GM19455 (cell line): ENCODE results near the gene GSC2.
"Not testable (repeated sequence)": the region's sequence is repeated elsewhere in the genome, so short reads cannot be mapped to it uniquely, and the experiment has no call there.

Experiments
- ATAC-seq: cut with Tn5 transposase; IDR thresholded peaks from one replicate; pipeline ENCODE4 v1.9.1; 2021; ENCODE audit not compliant: unreplicated experiment

GSC2 gene

GRCh38 chr22:19156109-19156508 is 6.0 kb upstream of the GSC2 start:
- not testable (repeated sequence) for ATAC-seq

DNA sequence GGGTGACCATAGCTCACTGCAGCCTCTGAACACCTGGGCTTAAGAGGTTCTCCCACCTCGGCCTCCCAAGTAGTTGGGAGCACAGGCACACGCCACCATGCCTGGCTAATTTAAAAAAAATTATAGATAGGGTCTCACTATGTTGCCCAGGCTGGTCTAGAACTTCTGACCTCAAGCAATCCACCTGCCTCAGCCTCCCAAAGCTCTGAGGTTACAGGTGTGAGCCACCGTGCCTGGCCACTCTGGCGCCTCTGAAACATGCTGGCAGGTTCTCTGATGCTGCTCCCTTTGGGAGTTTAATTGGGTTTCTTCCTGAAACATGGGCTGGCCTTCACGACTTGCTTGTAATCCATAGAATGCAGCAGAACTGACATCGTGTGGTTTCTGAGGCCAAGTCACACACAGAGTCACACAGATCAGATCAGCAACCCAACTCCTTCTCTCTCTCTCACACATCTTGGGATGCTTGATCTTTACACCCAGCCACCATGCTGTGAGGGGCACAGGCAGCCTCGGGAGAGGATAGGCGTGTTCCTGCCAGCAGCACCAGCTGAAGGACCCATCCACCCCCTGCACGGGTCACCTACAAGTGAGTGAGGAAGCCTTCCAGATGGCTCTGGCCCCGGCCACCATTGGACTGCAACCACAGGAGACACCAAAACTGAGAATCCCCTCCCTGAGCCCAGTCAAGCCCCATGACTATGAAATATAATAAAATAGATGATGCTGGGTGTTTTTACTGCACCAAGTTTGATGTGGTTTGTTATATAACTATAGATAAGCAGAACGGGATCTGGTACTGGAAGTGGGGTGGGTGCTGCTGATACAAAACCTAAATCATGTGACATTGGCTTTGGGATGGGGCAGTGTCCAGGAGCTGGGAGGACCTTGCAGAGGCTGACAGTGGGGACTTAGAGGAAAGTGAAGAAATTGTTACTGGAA is 3.1 kb upstream of the GSC2 start:
- no peak for ATAC-seq

DNA sequence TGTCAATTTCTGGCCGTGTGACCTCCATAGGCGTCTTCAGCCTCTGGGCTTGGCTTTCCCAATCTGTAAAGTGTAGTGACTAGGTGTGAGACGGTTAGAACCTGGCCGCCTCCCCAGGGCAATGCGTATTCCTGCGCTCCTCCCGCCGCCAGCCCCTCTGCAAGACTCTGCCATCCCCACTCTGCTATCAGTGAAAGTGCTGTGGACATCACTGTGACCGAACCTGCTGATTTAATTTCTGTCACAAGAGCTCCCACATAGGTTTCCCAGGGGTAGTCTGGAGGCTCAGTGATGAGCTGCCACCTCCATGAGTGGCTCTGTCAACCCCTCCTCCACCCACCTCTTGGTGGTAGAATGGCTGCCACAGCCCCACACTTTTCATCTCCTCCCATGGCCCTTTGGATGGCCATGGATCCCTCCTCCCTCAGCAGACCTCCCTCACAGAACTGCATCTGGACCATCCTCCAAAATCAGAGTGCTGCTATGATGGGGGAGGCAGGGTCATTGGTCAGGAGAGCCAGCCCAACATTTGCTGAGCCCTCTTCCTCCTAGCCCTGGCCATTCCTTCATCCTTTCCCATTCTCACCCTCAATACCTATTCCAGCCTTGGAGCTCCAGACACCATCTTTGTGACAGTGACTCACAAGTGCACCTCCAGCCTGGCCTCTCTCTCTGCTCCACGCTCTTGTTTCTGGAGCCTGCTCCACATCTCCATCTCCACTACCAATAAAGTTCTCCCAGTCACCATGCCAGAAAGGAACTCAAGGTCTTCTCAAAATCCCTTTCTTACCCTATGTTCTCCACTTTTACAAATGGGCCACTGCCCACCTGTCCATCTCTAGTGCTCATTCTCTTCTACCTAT is 1.5 kb upstream of the GSC2 start:
- ATAC-seq, result no peak

DNA sequence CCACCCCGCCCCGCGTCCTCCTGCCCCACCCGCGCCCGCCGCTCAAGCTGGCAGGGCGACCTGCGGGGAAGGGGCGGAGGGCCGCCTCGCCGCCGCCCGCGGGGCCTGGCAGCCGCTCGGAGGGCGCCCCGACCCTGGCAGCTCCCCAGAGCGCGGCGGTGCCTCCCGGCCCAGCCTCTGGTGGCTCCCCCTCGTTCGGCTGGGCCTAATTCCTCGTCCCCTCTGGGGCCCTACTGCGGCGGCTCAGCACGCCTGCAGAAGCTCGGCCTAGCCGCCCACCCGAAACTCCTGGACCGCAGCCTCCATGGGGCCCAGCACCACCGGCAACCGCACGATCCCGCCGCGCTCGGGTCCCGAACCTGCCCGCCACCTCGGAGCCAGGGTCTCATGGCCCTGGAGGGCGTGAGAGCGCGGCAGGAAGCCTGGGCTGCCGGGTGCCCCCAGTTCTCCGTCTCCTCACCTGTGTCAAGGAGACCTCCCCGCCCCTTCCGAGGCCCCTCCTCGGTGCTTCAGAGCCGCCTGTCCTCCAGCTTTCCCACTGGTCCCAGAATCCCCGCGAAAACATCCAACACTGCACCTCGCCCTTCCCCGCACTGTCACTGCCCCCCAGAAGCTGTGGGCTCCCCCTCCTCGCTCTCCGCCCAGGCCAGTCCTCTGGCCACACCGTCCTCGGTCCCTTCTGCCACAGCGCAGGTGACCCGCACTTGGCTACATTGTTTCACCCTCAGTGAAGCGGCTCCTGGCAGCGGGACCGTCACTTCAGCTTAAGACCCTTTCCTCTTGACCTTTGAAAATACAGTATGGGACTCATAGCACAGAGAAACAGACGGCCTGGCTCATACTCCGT is 613 bp upstream of the GSC2 start:
- ATAC-seq, result no peak

DNA sequence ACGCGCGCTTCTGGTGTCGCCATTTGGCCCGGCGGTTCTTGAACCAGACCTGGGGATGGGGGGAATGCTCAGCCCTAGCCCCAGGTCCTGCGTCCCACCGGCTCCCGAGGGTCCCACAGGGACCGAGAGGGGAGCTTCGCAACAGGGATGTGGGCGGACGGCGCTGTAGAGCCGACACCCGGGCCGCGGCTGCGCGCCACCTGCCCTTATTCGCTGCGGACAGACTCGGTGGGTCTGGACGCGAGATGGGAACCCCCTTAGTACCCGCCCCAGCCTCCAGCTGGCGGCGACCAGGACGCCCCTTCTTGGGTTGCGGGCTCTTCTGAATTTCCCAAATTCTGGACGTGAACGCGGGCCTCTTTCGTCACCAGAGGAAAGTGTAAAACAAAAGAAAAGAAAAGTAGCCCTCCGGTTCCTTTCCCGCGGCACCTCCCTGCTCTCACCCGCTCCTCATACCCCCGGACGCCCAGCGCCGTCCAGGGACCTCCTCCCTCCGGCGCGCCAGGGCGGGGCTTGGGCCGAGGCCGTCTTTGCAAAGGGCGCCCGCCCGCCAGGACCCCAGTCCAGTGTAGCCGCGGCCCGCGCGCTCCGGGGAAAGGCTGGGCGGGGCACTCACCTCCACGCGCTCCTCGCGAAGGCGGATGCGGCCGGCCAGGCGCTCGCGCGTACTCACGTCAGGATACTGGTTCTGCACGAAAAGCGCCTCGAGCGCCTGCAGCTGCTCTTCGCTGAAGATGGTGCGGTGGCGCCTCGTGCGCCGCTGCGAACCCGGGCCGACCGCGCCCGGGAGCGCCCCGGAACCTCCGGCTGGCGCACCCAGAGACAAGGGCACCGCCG is 827 bp downstream of the GSC2 start:
- ATAC-seq, result no peak

DNA sequence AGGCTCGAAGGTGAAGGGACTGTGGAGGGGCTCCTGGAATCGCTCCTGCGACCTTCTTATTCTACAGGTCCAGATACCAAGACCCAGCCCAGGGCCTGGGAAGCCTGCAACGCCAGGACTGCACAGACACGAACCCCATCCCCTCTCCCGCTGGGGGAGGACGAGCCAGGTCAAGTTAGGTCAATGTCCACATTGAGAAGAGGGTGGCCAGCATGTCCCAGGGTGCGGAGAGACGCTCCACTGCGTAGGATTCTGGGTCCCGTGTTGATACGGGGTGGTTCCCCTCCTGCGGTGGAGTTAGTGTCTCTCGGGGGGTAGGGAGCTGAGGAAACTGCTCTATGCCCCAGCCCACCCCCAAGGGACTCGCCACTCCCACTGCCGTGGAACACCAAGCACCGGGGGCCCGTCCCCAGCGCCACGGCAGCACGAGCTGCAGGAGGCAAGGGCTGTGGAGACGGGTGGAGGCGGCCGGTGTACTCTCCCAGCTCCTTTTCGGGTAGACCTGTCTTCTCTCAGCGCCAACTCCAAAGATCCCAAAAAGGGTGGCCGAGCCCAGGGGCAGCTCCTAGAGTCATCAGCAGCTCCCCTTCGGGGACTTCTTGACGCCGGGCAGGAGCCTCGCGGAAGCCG is 1.6 kb downstream of the GSC2 start:
- ATAC-seq, result no peak

GRCh38 chr22:19147195-19147780 is 2.8 kb downstream of the GSC2 start:
- ATAC-seq, result no peak

DNA sequence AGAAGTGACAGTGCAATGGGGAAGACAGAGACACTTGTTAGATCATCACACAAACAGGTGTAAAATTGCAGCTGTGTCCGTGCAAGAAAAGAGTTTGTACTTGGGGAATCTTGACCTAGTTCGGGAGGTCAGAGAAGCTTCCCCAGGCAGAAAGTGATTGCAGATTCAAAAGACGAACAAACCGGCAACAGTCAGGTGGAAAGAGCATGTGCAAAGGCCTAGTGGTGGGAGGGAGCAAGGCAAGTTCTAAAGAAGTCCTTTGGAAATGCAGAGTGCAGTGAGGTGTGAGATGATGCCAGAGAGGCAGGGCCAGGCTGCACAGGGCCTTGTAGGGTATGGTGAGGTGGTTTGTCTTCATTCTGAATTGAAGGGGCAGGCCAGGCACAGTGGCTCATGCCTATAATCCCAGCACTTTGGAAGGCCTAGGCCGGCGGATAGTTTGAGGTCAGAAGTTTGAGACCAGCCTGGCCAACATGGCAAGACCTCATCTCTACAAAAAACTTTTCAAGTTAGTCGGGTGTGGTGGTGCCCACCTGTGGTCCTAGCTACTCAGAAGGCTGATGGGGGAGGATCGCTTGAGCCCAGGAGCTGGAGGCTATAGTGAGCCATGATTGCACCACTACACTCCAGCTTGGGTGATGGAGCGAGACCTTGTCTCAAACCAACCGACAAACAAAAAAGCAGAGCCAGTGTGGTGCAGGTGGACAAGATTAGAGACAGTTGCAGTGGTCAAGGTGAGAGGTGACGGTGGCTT is 3.7 kb downstream of the GSC2 start:
- no peak for ATAC-seq

DNA sequence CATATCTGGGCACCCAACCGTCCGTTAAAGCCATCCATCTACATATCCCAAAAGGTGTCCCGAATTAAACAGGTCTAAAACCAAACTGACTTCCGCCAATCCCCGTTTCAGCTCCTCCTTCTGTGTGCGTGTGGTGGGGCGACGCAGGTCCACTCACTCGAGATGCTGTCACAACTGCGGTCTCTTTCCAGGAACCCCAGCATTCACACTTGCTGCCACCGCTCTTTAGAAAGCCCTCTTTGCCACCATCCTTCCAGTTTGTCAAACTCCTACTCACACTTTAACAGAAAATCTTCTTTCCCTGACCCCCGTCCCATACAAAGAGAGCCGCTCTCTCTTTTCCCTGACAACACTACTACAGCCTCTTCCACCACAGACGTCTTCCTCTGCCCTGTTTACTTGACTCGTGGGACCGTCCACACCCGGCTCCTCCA is 6.1 kb downstream of the GSC2 start:
- ATAC-seq, result no peak

GRCh38 chr22:19143212-19143611 is 6.9 kb downstream of the GSC2 start:
- ATAC-seq, result no peak

DNA sequence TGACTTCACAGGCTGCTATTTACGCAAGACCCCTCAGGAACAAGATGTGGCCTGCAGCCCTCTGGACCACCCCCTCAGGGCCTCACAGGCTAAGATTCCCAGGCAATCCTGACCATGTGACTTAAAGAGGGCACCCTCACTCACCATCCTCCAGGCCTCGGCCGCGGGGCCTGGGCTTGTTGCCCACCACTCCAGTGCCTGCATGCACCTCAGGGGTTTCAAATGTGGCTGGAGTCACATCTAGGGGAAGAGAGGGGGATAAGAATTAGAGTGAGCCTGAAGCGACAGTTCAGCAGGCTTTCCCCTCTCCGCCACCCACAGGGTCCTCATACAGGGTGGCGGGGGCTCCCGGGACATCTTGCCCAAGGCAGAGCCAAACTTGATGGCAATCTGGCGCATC is 7.7 kb downstream of the GSC2 start:
- no peak for ATAC-seq

GRCh38 chr22:19139974-19140373 is 10.1 kb downstream of the GSC2 start:
- no peak for ATAC-seq

DNA sequence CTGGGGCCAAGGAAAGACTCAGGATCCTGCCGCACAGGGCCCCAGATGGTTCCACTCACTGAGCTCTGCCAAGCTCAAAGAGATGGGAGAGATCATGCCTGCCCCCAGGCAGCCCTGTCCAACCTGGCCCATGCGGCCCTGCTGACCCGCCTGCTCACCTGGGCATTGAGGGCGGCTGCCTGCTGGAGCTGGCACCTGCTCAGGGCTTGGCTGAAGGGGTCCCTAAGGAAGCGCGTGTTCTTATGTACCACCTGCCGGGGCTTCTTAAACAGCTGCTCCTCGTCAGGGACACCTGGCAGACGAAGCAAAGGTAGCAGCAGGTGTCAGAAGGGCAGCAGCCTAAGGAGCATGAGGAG is 11.1 kb downstream of the GSC2 start:
- no peak for ATAC-seq

DNA sequence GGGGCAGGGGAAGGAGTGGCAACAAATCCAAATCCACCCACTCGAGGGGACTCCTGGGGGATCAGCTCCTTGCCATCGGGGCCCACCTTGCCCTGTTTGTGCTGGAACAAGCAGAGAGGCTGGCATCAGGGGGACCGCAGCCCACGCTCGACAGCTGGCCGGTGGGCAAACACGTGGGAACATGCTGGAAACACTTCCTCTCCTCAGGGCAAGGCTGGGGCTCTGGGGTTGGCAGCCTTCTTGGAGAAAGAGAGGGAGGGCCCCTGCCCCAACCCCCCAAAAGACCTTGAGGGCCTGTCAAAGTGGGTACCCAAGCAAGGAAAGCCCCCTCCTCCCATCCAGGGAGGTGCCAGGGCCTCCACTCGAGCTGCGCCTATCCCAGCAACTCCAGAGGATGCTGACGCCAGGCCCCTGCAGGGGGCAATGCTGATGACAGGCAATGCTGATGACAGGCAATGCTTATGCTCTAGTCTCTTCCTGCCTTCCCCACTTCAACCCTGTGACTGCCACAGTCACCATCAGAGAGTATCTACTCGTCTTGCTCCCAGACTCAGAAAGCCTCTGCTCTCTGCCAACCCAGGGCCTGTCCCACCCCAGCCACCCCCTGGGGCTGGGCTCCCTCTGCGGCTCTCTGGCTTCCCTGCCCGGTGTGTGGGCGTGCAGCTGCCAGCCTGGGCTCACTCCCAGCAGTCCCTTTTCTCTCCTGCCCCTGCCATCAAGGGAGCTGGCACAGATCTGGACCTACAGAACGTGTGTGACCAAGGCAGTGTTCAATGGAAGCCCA is 11.7 kb downstream of the GSC2 start:
- ATAC-seq, result no peak

GRCh38 chr22:19137384-19138216 is 12.5 kb downstream of the GSC2 start:
- no peak for ATAC-seq

DNA sequence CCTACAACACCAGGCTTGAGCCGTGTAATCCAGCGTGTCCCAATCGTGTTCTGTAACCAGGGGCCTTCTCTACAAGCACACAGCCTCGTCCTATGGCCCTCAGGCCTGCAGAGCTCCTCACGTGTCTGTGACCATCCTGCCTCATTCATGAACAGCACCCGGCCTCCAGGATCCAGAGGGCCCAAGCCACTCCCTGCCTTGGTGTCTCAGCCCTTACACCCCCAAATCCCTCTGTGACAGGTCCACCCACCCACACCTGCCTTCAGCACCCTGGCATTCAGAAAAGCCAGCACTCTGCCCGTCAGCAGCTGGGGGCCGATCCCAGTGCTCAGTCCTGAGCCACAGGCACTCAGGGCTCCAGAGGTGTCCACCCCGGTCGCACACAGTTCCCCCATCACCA is 13.2 kb downstream of the GSC2 start:
- ATAC-seq, result no peak

- no peak for ATAC-seq
These were observed 15.2 kb downstream of the GSC2 start for GRCh38 chr22:19134874-19135273.
